NCI-H128 (cell line): Measurements from ENCODE around the gene RYK.
"Not testable (repeated sequence)": the region's sequence is repeated elsewhere in the genome, so short reads cannot be mapped to it uniquely, and the experiment has no call there.

Experiments
- DNase-seq: peaks from one replicate; lab custom pipeline; 2025; ENCODE audit not compliant: unreplicated experiment; lab: John Stamatoyannopoulos, UW

Gene RYK

GRCh38 chr3:134255404-134255803 lies 4.7 kb upstream of the RYK start:
- no peak for DNase-seq

- DNase-seq, result no peak
Observed at GRCh38 chr3:134253475-134254226, 3.0 kb upstream of the RYK start.

- DNase-seq, result no peak
Observed at GRCh38 chr3:134252766-134253165, 2.1 kb upstream of the RYK start.

- DNase-seq, result no peak
Observed at GRCh38 chr3:134251731-134252391, 1.2 kb upstream of the RYK start.

GRCh38 chr3:134249935-134250716 lies 533 bp downstream of the RYK start:
- no peak for DNase-seq

- DNase-seq, result no peak
Observed at GRCh38 chr3:134249296-134249841, 1.3 kb downstream of the RYK start.

GRCh38 chr3:134244921-134245320 lies 5.7 kb downstream of the RYK start:
- DNase-seq, result no peak

GRCh38 chr3:134242649-134243617 lies 7.7 kb downstream of the RYK start:
- no peak for DNase-seq

GRCh38 chr3:134239538-134239937 lies 11.1 kb downstream of the RYK start:
- no peak for DNase-seq

- no peak for DNase-seq
Observed at GRCh38 chr3:134237454-134238145, 13.1 kb downstream of the RYK start.

- no peak for DNase-seq
Observed at GRCh38 chr3:134236505-134237170, 14.0 kb downstream of the RYK start.

- DNase-seq, result no peak
Observed at GRCh38 chr3:134235577-134236076, 15.0 kb downstream of the RYK start.

GRCh38 chr3:134232951-134233350 lies 17.7 kb downstream of the RYK start:
- no peak for DNase-seq

GRCh38 chr3:134232151-134232550 lies 18.5 kb downstream of the RYK start:
- no peak for DNase-seq

- DNase-seq, result no peak
Observed at GRCh38 chr3:134231131-134231530, 19.5 kb downstream of the RYK start.

- DNase-seq, result no peak
Observed at GRCh38 chr3:134229038-134229437, 21.6 kb downstream of the RYK start.

GRCh38 chr3:134228479-134228878 lies 22.2 kb downstream of the RYK start:
- no peak for DNase-seq

GRCh38 chr3:134228035-134228434 lies 22.6 kb downstream of the RYK start:
- DNase-seq, result no peak

- not testable (repeated sequence) for DNase-seq
Observed at GRCh38 chr3:134224796-134225156, 25.9 kb downstream of the RYK start.
